ENCODE results near the gene HDHD5.

The HDHD5 gene

DNA sequence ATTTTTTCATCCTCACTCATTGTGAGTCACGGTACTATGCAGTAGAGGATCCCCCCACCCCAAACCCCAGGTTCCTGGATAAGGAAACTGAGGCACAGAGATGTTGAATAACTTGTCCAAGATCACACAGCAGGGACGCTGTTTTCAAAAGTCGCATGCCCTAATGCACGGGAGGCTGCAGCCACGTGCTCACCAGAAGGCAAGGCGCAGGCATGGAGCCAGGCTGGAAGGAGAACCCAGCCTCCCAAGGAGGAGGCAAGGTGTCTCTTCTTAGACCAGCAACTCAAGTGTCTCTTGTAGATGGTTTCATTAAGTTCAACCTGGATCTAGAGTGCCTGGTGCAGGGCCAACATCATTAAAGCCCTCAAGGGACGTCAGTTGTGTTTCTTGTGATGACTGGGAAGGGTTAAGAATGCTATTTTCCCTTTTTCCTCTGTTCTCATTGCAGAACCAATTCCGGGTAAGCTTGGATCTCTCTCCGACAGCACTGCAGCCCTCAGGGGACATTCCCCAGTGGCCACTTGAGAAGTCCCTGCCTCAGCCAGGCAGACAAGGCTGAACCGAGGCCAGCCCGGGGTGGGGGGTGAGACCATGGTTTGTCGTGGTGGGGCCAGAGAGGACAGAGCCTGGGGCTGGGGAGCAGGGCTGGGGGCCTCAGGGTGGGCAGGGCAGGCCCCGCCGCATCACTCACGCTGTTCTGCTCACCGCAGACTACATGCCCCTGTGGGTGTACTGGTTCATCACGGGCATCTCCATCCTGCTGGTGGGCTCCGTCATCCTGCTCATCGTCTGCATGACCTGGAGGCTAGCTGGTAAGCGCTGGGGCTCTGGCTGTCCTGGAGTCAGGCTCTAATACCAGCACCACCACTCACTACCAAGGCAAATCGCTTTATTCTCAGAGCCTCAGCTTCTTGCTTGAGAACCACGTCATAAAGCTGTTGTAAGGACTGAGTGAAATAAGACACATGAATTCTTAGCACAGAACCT lies 53.6 kb downstream of the HDHD5 start:
- DNase-seq, result no peak

DNA sequence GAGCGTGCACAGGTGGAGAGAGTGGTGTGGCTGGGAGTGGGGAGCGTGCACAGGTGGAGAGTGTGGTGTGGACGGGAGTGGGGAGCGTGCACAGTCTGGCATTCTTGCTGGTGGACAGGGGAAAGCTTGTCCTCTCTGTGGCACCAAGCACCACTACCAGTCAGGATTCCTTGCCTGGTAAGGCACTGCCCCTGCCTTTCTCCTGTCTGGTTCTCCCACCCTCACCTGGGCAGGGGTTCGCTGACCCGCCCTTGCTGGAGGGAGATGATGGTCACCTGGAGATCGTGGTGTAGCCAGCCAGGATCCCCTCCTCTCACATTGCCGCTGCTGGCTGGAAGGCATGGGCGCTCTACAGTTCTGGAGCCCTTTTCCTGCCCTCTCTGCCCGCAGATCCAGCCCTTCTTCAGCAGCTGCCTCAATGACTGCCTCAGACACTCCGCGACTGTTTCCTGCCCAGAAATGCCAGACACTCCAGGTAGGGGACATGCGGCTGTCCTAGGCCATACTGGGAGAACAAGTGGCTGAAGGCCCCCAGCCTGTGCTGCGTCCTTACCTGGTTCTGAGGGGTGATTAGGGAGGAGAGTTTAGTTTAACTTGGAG lies 54.6 kb downstream of the HDHD5 start:
- DNase-seq, result no peak

DNA sequence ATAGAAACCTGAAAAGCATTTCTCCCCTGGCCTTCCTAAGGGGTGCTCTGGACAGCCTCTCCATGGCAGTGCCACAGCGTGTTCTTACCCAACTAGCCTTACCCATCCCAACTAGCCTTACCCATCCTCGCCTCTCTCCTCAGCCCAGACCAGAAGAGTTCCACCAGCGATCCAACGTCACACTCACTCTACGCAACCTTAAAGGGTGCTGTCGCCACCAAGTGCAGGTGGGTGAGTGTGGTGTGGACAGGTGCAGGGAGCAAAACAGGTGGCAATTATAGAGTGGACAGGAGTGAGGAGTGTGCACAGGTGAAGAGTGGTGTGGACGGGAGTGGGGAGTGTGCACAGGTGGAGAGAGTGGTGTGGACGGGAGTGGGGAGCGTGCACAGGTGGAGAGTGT lies 55.7 kb downstream of the HDHD5 start:
- DNase-seq, result no peak

DNA sequence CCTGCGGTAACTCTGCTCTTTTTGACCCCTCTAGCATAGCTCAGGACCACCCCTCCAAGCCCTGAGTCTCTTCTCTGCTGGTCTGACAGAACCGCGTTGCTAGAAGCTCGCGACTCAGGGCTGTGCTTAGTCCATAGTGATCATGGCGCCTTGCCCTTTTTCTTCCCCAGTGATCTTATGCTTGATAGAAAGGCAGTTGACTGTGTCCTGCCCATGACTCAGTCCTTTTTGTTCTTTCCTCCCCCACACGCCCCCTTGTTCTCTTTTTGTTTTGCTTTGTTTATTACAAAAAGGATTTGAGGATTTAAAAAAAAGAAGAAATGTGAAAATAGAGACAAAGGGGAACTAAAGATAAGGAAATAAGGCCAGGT lies 56.8 kb downstream of the HDHD5 start:
- DNase-seq, result no peak

DNA sequence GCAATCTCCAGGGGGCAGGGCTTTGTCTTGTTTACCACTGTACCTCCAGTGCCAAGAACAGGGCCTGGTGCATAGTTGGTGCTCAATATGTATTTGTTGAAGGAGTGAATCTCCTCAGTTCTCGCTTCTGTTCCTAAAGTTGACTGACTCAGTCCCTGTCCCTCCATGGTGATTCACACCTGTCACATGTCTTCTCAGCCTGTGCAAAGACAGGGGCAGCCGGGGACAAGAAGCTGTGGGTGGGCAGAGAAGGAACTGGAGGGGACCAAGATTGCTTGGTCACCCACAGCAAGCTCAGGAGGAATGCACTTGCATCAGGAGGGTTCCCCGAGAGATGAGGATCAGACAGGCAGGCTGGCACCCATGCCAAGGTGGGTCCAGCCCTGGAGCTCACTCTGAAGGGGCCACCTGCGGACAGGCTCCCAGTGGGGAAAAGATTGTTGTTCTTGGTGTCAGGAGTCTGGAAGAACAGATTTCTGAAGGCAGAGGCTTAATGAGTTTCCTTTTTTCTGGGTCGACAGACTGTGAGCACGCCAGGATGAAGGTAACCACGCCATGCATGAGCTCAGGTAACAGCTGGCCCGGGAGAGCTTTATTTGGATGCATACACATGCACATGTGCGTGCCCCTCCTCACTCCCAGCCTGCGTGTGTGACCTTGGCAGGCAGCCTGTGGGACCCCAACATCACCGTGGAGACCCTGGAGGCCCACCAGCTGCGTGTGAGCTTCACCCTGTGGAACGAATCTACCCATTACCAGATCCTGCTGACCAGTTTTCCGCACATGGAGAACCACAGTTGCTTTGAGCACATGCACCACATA lies 57.4 kb downstream of the HDHD5 start:
- no peak for DNase-seq

DNA sequence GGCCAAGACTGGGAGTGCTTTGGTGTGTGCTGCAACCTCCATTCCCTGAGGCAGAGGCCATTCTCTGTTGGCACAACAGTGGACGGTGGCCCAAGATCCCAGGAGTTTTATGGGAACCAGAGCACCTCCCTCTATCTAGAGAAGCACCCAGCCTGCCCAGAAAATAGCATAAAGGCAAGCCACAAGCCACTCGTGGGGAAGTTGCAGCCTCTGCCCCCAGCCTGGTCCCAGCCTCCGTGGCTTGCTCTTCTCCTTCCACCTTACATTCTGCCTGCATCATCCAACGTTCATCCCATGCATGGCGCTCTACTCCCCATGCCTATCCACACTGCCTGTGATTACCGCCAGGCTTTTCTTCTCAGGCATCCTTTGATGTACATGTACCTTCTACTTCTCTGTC lies 58.5 kb downstream of the HDHD5 start:
- no peak for DNase-seq

DNA sequence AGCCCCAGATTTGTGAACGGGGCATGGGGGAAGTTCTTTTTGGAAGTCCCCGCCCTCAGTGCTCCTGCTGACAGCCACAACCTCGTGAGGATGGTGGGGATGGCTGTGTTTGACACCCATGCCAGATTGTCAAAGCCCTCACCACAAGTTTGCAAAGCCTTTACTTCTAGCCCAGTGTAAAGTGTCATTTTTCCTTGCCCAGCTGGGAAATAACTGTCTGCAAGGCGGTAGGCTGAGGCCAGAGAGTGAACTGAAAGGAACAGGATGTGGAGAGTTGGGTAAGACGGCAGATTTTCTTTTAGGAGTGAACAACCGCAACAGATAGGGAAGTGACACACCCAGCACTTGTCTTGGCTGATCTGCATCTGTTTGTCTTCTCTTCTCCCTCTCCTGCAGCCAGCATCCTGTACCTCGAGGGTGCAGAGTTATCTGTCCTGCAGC lies 60.7 kb downstream of the HDHD5 start:
- DNase-seq, result no peak

DNA sequence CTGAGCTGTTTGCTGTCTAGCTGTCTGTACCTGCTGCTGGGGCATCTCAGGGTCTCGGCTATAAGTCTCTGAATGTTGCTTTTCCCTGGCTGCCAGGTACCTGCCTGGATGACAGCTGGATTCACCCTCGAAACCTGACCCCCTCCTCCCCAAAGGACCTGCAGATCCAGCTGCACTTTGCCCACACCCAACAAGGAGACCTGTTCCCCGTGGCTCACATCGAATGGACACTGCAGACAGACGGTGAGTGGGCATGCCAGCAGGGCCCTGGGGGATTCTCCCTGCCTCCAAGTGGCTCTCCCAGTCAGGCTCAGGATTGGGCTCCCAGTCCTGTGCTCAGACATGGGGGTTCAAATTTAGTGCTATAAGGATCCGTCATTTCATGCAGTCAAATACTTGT lies 61.4 kb downstream of the HDHD5 start:
- DNase-seq, result no peak

DNA sequence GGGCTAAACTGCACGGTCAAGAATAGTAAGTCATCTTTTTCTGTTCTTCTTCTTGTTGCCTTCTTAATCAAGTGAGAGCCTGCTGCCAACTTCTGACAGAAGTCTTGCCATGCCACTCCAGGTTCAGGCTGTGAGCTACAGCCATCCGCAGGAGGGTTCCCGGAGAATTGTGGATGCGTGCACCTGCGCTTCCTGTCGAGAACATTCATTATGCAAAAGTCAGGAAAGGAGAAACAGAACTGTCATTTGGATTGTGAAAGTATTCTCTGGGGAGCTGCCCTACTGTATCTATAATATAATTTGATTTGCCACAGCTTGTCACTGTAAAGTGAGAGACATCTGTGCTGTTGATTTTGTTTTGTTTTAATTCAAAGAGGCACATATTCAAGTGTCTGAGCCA lies 62.0 kb downstream of the HDHD5 start:
- DNase-seq, result no peak

DNA sequence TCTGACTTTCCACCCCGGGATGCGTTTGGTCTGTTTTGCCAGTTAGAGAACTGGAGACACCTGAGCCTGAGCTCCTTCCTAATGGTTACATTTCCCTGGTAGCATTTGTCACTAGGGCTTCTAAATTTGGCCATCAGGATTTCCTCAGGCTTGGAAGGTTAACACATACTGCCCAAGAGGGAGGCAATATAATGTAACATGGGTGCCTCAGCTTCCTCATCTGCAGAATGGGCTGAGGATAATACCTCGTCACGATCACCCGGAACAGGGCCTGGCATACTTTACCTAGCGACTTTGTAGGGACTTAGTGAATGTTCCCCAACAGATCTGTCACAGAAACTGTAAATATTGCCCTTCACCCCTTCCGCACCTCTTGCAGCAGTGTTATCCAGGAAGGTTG lies 63.0 kb downstream of the HDHD5 start:
- DNase-seq, result no peak

DNA sequence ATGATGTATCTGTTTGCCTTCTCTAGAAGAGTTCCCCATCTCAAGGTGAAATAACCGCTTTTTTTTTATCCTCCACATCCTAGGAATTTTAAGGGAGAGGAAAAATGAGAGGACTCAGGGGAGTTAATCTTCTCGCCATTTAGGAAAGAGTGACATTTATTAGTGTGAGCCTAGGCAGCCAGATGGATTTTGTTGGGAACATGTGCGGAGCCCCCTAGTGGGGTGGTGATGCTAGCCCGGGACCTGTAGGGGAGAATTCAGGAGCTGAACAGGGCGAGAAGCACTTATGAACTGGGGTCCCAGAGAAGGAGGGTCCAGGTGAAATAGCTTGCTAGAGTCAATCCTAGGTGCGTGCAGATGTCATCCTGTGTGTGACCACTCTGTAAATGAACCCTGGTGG lies 63.5 kb downstream of the HDHD5 start:
- no peak for DNase-seq

DNA sequence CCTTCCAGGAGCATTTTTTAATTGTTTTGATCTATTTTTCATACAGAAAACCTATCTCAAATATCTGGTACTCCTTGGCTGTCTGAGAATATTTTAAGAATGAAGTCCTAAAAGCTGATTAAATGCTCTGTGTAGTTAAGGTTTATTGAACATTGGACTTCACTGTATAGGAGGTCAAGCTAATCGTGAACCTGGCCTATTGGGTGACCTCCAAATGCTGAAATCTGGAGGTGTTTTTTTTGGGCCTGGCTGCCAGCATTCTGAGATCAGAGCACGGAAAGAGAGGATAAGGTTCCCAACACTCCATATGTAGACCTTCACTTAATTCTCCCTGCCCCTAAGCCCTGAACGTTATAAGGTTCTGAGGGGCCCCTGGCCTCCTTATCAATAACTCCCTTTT lies 66.0 kb downstream of the HDHD5 start:
- DNase-seq, result no peak

DNA sequence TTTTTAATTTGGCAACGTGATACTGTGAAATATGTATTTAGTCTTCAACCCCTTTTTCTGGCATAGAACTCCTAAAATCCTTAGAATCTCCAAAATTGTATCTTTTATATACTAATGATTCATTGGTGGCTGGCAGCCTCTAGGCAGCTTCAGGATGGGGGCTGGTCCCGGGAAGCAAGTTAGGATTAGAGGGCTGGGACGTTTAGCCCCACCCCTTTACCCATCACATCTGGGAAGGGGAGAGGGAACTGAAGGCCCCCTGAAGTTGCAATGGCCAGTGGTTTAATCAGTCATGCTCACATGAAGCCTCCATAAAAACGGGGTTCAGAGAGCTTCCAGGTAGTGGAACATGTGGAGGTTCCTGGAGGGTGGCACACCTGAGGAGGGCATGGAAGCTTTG lies 67.2 kb downstream of the HDHD5 start:
- DNase-seq, result no peak

DNA sequence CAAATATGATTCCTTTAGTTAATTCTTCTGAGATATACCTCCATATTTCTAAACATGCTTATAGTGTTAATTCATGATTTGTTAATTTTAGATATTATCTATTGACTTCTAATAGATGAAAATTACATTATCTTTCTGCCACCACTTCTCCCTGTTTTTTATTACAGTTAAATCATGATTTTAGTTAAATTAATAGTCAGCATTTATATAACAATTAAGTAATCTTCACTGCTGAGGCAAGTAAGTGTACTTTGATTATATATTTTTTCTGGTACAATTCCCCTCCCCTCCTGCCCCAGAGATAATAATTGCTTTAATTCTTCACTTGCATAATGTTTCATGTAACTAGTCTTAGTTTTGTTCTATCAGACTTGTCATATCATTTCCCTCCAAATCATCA lies 68.5 kb downstream of the HDHD5 start:
- DNase-seq, result no peak
